Right atrium auricular region (tissue), 2 donors: ENCODE results near the gene GPR141. TPM values are rescaled to one million over a fixed set of nuclear protein-coding genes. Genes with fewer than 3 reads are reported as not detected.

Experiments
- DNase-seq: peaks from one replicate; pipeline ENCODE4 v3.0.0-alpha.2; 2019; ENCODE audit warnings: low spot score
- H3K27ac ChIP-seq, 2 donors: fragments of 200-600 bp; sonication (generic); 1 replicate in 1 of 2; 2 replicates in 1 of 2; pipeline ENCODE4 v1.5.1; 2016 to 2019
- H3K27me3 ChIP-seq, 2 donors: fragments of 200-600 bp; sonication (generic); one replicate each; pipeline versions ENCODE4 v1.5.1 to v1.6.0; 2017 to 2019
- H3K36me3 ChIP-seq: fragments of 200-600 bp; sonication (generic); one replicate; pipeline ENCODE4 v1.5.1; 2016
- H3K4me1 ChIP-seq, 2 donors: fragments of 200-600 bp; sonication (generic); one replicate each; pipeline versions ENCODE4 v1.5.1 to v1.6.0; 2017 to 2019
- H3K4me3 ChIP-seq, 2 donors: fragments of 200-600 bp; sonication (generic); 1 replicate in 1 of 2; 2 replicates in 1 of 2; pipeline ENCODE4 v1.5.1; 2017 to 2019; ENCODE audit warnings: mild to moderate bottlenecking in 1 of 2, moderate library complexity in 1 of 2
- H3K9me3 ChIP-seq, 2 donors: fragments of 200-600 bp; sonication (generic); one replicate each; pipeline ENCODE4 v1.5.1; 2019
- total RNA-seq, 2 donors: library from RNA; depleted of rRNA; stranded (reverse); fragments of >200 nt; gene quantifications; one replicate each; pipeline ENCODE4 v1.1.0, GENCODE V29; 2016
- TF ChIP-seq, protein P1 (sequence below), 2 donors: fragments of 200-600 bp; sonication (generic); IDR thresholded peaks; one replicate each; pipeline ENCODE4 v1.5.1; 2019; ENCODE audit warnings: antibody characterized with exemption in 2 of 2

Gene GPR141
- total RNA-seq, 2 donors from 2014 or later = 0.55 TPM; not detected in 1

DNA sequence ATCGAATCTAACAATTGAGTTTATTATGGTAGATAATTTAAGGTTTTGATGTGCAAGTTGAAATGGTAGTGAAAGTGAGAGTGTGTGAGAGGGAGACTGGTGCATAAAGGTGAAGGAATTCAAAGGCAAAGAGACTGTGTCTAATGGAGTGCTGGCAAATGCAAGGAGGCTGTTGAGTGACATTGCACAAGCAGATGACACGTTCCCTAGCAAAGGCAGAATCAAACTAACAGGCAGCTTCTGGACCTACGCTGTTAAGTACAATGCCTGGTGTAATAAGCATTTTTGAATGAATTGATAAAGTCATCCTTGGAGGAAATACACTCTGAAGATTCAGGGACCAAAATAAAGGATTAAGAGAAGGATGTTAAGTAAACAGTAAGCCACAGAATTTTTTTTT lies 11.7 kb upstream of the GPR141 start:
- Histone ChIP-seq H3K36me3 (no peaks in the 10 kb centered on the region), H3K27ac (no peak overlapping the region), H3K4me1 (no peaks in the 10 kb centered on the region), H3K9me3 (no peaks in the 10 kb centered on the region), H3K27me3 (no peaks in the 10 kb centered on the region), H3K4me3 (no peak overlapping the region)
- no peak for DNase-seq
- TF ChIP-seq, protein P1, sequence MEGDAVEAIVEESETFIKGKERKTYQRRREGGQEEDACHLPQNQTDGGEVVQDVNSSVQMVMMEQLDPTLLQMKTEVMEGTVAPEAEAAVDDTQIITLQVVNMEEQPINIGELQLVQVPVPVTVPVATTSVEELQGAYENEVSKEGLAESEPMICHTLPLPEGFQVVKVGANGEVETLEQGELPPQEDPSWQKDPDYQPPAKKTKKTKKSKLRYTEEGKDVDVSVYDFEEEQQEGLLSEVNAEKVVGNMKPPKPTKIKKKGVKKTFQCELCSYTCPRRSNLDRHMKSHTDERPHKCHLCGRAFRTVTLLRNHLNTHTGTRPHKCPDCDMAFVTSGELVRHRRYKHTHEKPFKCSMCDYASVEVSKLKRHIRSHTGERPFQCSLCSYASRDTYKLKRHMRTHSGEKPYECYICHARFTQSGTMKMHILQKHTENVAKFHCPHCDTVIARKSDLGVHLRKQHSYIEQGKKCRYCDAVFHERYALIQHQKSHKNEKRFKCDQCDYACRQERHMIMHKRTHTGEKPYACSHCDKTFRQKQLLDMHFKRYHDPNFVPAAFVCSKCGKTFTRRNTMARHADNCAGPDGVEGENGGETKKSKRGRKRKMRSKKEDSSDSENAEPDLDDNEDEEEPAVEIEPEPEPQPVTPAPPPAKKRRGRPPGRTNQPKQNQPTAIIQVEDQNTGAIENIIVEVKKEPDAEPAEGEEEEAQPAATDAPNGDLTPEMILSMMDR (IDR thresholded peaks at IDR 0.05) = no peak

DNA sequence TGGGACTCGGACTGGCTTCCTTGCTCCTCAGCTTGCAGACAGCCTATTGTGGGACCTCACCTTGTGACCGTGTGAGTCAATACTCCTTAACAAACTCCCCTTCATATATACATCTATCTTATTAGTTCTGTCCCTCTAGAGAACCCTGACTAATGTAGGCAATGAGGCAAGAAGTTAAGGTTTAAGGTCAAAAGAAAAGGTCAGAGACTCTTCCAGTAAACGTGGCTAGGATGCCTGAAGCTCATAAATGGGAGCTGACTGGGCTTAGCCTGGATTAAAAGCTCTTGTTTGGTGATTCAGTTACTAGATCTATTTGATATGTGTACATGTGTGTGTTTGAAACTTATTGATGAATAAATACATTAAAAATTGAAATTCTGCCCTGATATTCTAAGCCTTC lies 10.6 kb upstream of the GPR141 start:
- Histone ChIP-seq H3K9me3 (no peaks in the 10 kb centered on the region), H3K27me3 (no peaks in the 10 kb centered on the region), H3K36me3 (no peaks in the 10 kb centered on the region), H3K4me1 (no peaks in the 10 kb centered on the region), H3K27ac (no peak overlapping the region), H3K4me3 (no peak overlapping the region)
- no peak for DNase-seq
- TF ChIP-seq, protein P1 (IDR thresholded peaks at IDR 0.05) = no peak

DNA sequence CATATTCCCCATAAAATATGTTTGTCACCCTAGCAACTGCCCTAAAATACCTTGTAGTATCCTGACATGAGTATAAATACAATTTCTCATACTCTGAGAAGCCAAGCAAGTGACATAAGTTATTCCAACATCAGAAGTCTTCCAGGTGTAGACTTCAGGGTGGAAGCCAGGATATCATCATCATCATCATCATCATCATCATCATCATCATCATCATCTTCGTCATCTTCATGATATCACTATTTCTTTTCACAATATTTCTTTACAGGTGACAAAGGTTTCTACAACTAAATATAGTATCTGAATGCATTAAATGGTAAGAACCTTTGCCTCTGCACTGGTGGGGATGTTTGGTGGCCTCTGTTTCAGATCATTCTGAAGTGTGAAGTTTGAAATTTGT lies 10.0 kb upstream of the GPR141 start:
- Histone ChIP-seq H3K27ac (no peak overlapping the region), H3K27me3 (no peaks in the 10 kb centered on the region), H3K4me1 (no peaks in the 10 kb centered on the region), H3K4me3 (no peak overlapping the region), H3K9me3 (no peaks in the 10 kb centered on the region), H3K36me3 (no peaks in the 10 kb centered on the region)
- no peak for DNase-seq
- TF ChIP-seq, protein P1 (IDR thresholded peaks at IDR 0.05) = no peak

DNA sequence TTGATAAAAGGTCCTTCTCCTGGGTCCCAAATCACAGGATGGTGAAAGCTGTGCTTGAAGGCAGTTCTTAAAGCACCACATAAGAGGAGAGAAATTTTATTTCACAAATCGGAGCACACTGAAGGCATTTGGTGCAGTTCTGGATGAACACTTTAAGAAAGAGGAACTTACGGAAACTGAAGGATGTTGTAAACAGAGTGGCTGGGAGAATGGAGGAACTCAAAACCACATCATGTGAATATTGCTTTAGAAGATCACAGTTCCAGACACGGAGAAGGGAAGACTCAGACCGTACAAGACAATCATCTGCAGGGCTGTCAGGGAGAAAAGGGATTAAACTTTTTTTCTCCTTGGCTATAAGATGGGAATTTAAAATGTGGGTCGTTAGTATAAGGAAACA lies 9.0 kb upstream of the GPR141 start:
- no peaks in the 10 kb centered on the region for H3K36me3 ChIP-seq
- H3K27ac ChIP-seq = no peak overlapping the region
- TF ChIP-seq, protein P1 (IDR thresholded peaks at IDR 0.05) = no peak
- H3K4me3 ChIP-seq = no peak overlapping the region
- no peaks in the 10 kb centered on the region for H3K9me3 ChIP-seq
- H3K4me1 ChIP-seq = no peaks in the 10 kb centered on the region
- H3K27me3 ChIP-seq = no peaks in the 10 kb centered on the region
- no peak for DNase-seq

DNA sequence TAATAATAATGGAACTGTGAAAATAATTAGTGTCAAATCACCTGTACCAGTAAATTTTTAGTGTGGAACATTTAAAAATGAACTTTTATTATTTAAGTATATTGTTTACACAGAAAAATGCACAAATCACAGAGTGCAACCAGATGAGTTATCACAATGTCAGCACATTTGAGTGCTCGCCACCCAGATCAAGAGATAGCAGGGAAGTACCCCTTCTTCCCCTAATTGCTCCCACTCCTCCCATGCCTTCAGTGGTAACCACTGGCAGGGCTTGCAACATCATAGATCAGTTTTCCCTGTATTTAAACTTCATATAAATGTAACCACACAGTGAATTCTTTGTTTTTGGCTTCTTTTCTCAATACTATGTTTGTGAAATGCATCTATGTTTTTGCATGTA lies 7.8 kb upstream of the GPR141 start:
- no peaks in the 10 kb centered on the region for H3K36me3 ChIP-seq
- H3K27me3 ChIP-seq = no peaks in the 10 kb centered on the region
- no peak overlapping the region for H3K27ac ChIP-seq
- no peaks in the 10 kb centered on the region for H3K4me1 ChIP-seq
- no peak overlapping the region for H3K4me3 ChIP-seq
- TF ChIP-seq, protein P1 (IDR thresholded peaks at IDR 0.05) = no peak
- H3K9me3 ChIP-seq = no peaks in the 10 kb centered on the region
- no peak for DNase-seq

DNA sequence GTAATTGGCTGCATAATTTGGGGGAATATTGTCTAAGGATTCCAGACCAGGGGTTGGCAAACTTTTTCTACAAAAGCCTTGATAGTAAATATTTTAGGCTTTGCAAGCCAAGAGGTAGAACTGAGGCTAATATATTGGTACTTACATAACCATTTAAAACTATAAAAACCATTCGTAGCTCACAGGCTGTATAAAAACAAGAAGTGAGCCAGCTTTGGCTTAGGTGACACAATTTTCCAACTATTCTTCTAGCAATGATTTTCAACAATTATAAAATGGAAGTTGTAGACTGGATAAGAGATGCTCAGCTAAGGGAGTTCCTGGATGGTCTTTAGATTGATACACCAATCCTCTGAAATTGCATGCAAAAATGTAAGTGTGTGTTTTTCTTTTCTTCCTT lies 1.4 kb downstream of the GPR141 start:
- Histone ChIP-seq H3K4me1 (no peaks in the 10 kb centered on the region), H3K9me3 (no peaks in the 10 kb centered on the region), H3K4me3 (no peak overlapping the region), H3K27ac (no peak overlapping the region), H3K27me3 (no peaks in the 10 kb centered on the region), H3K36me3 (no peaks in the 10 kb centered on the region)
- DNase-seq = no peak
- TF ChIP-seq, protein P1 (IDR thresholded peaks at IDR 0.05) = no peak
